HEK293 (cell line): ENCODE measurements around the gene STAT5B.

ENCODE experiments used
- CTCF ChIA-PET: fragments of 350-600 bp; formaldehyde crosslinking; extraction: SDS; loops from one replicate; lab custom pipeline; 2021; ENCODE audit warnings: antibody characterized with exemption; lab: Yijun Ruan, JAX
- POLR2A ChIA-PET: fragments of 300-600 bp; formaldehyde crosslinking; extraction: SDS; loops from one replicate; lab custom pipeline; 2020; ENCODE audit warnings: antibody characterized with exemption, inconsistent platforms; lab: Yijun Ruan, JAX
- H3K27ac ChIP-seq: fragments of 200-500 bp; sonication (Bioruptor generic); 2 replicates; pipeline ENCODE4 v1.5.1; 2014; ENCODE audit warnings: low read depth, low read length, control low read depth, inconsistent platforms; ENCODE audit errors: extremely low read depth
- H3K36me3 ChIP-seq, 2 experiments: fragments of 200-500 bp in 1 of 2; sonication (Bioruptor generic) in 1 of 2; 1 replicate in 1 of 2; 2 replicates in 1 of 2; pipeline ENCODE4 v1.5.1; 2014 to 2017; ENCODE audit warnings: inconsistent platforms in 2 of 2, low read length in 2 of 2; ENCODE audit not compliant: control insufficient read depth in 2 of 2, insufficient read depth in 1 of 2
- H3K4me1 ChIP-seq: fragments of 200-500 bp; sonication (Bioruptor generic); 2 replicates; pipeline ENCODE4 v1.5.1; 2014; ENCODE audit warnings: mild to moderate bottlenecking, low read length, inconsistent platforms; ENCODE audit not compliant: control insufficient read depth, insufficient read depth
- H3K4me3 ChIP-seq: 2 replicates; pipeline ENCODE4 v1.5.1; 2011; ENCODE audit warnings: low read depth, mild to moderate bottlenecking, control low read depth, low read length, moderate library complexity
- H3K9me3 ChIP-seq: fragments of 200-500 bp; sonication (Bioruptor generic); 2 replicates; pipeline ENCODE4 v1.5.1; 2014; ENCODE audit warnings: low read depth, low read length, inconsistent platforms; ENCODE audit not compliant: control insufficient read depth, insufficient read depth
- GLIS2 ChIP-seq: fragments of 450-650 bp; formaldehyde crosslinking; IDR thresholded peaks from 2 replicates; pipeline ENCODE4 v1.5.1; 2016; ENCODE audit warnings: missing biosample characterization, missing genetic modification characterization
- IKZF3 ChIP-seq: fragments of 450-650 bp; IDR thresholded peaks from 2 replicates; pipeline ENCODE4 v1.5.0; 2018; ENCODE audit warnings: missing biosample characterization, mild to moderate bottlenecking, missing genetic modification characterization, moderate library complexity
- KLF16 ChIP-seq: fragments of 450-650 bp; formaldehyde crosslinking; IDR thresholded peaks from 2 replicates; pipeline ENCODE4 v1.5.1; 2017; ENCODE audit warnings: missing biosample characterization, missing genetic modification characterization
- KLF9 ChIP-seq: fragments of 450-650 bp; formaldehyde crosslinking; IDR thresholded peaks from 2 replicates; pipeline ENCODE4 v1.5.1; 2016; ENCODE audit warnings: missing biosample characterization, missing genetic modification characterization, low read depth
- MYNN ChIP-seq: fragments of 450-650 bp; formaldehyde crosslinking; IDR thresholded peaks from 2 replicates; pipeline ENCODE4 v1.5.1; 2016; ENCODE audit warnings: missing biosample characterization, missing genetic modification characterization, borderline replicate concordance
- PBX3 ChIP-seq: sonication (generic); formaldehyde crosslinking; IDR thresholded peaks from 2 replicates; pipeline ENCODE4 v1.8.1; 2022; ENCODE audit warnings: mild to moderate bottlenecking, moderate library complexity, missing genetic modification reagents
- PRDM10 ChIP-seq: fragments of 450-650 bp; formaldehyde crosslinking; IDR thresholded peaks from 2 replicates; pipeline ENCODE4 v1.5.1; 2016; ENCODE audit warnings: missing biosample characterization, missing genetic modification characterization
- PRDM4 ChIP-seq: fragments of 450-650 bp; formaldehyde crosslinking; IDR thresholded peaks from 2 replicates; pipeline ENCODE4 v1.5.1; 2017; ENCODE audit warnings: missing biosample characterization, missing genetic modification characterization
- SP2 ChIP-seq: fragments of 450-650 bp; formaldehyde crosslinking; IDR thresholded peaks from 2 replicates; pipeline ENCODE4 v1.5.1; 2016; ENCODE audit warnings: missing biosample characterization, missing genetic modification characterization
- ZBTB17 ChIP-seq: fragments of 450-650 bp; formaldehyde crosslinking; IDR thresholded peaks from 2 replicates; pipeline ENCODE4 v1.5.1; 2016; ENCODE audit warnings: missing biosample characterization, missing genetic modification characterization
- ZBTB26 ChIP-seq: fragments of 450-650 bp; formaldehyde crosslinking; optimal IDR thresholded peaks from 2 replicates; pipeline ENCODE3; 2016; ENCODE audit warnings: missing biosample characterization, mild to moderate bottlenecking, missing genetic modification characterization
- ZBTB7A ChIP-seq: fragments of 450-650 bp; formaldehyde crosslinking; IDR thresholded peaks from 2 replicates; pipeline ENCODE4 v1.5.1; 2016; ENCODE audit warnings: low read depth, missing biosample characterization, missing genetic modification characterization
- ZNF184 ChIP-seq: fragments of 450-650 bp; IDR thresholded peaks from 2 replicates; pipeline ENCODE4 v1.5.1; 2018; ENCODE audit warnings: missing biosample characterization, mild to moderate bottlenecking, missing genetic modification characterization
- ZNF223 ChIP-seq: fragments of 450-650 bp; formaldehyde crosslinking; IDR thresholded peaks from 2 replicates; pipeline ENCODE4 v1.5.1; 2016; ENCODE audit warnings: missing biosample characterization, missing genetic modification characterization
- ZNF274 ChIP-seq, 2 experiments: fragments of 200-500 bp in 1 of 2; fragments of 450-650 bp in 1 of 2; sonication (Bioruptor generic) in 1 of 2; formaldehyde crosslinking in 1 of 2; IDR thresholded peaks; 2 replicates each; pipeline versions ENCODE4 v1.5.1 to v1.6.1; 2014 to 2016; ENCODE audit warnings: borderline replicate concordance in 1 of 2, inconsistent platforms in 1 of 2, low read length in 1 of 2, missing biosample characterization in 1 of 2, missing genetic modification characterization in 1 of 2
- ZNF324 ChIP-seq: fragments of 450-650 bp; formaldehyde crosslinking; IDR thresholded peaks from 2 replicates; pipeline ENCODE4 v1.5.1; 2016; ENCODE audit warnings: missing biosample characterization, missing genetic modification characterization
- ZNF433 ChIP-seq: fragments of 450-650 bp; formaldehyde crosslinking; IDR thresholded peaks from 2 replicates; pipeline ENCODE4 v1.5.1; 2016; ENCODE audit warnings: missing biosample characterization, missing genetic modification characterization, low read depth
- ZNF48 ChIP-seq: fragments of 450-650 bp; formaldehyde crosslinking; IDR thresholded peaks from 2 replicates; pipeline ENCODE4 v1.5.1; 2016; ENCODE audit warnings: missing biosample characterization, missing genetic modification characterization
- ZNF629 ChIP-seq: fragments of 450-650 bp; formaldehyde crosslinking; IDR thresholded peaks from 2 replicates; pipeline ENCODE4 v1.5.1; 2017; ENCODE audit warnings: missing biosample characterization, missing genetic modification characterization

The STAT5B gene

GRCh38 chr17:42180411-42180921, 95.7 kb downstream of the STAT5B start:
- H3K27ac ChIP-seq: no peak overlapping the region
- H3K4me1 ChIP-seq: no peaks in the 10 kb centered on the region
- H3K36me3 ChIP-seq: no peaks in the 10 kb centered on the region
- ChIA-PET POLR2A (interaction anchor here (0.9 kb wide), 1 partner anchor 44 kb away, joined by 3 read pairs; no protein-coding TSS in a partner anchor), CTCF (interaction anchor here (0.6 to 2.4 kb wide), 8 partner anchors 14 to 358 kb away, joined by 3 to 9 read pairs (median 4); no protein-coding TSS in a partner anchor)
- TF ChIP-seq ZBTB26: peak; percentile 6
- no peak for TF ChIP-seq ZNF433
- peak; percentile 81 for TF ChIP-seq ZNF223 (tag by site-specific recombination)
- peak; percentile 9; the same call in 1 of the 2 replicates for TF ChIP-seq GLIS2 (tag by site-specific recombination)
- TF ChIP-seq KLF9: peak; percentile 3; the same call in 1 of the 2 replicates
- no peak for TF ChIP-seq ZNF48
- TF ChIP-seq, all 188 proteins: peak for 4
- no peak overlapping the region; the same call in 1 of the 2 replicates for H3K4me3 ChIP-seq
- H3K9me3 ChIP-seq: no peaks in the 10 kb centered on the region

- H3K36me3 ChIP-seq: no peaks in the 10 kb centered on the region
- H3K4me1 ChIP-seq: no peaks in the 10 kb centered on the region
- ChIA-PET POLR2A (interaction anchor here (0.6 to 1.8 kb wide), 3 partner anchors 14 to 47 kb away, joined by 3 to 6 read pairs (median 5); partner anchors contain the start of gene GHDC), CTCF (interaction anchor here (0.6 to 2.4 kb wide), 8 partner anchors 14 to 637 kb away, joined by 3 to 9 read pairs (median 4); no protein-coding TSS in a partner anchor)
- no peak overlapping the region for H3K4me3 ChIP-seq
- no peaks in the 10 kb centered on the region for H3K9me3 ChIP-seq
- H3K27ac ChIP-seq: no peak overlapping the region
- TF ChIP-seq PRDM4 (tag by site-specific recombination): no peak
- TF ChIP-seq ZNF629 (tag by site-specific recombination): 0 out of 2 replicates have a peak, but pooled peaks have one; percentile 36
- 0 out of 2 replicates have a peak, but pooled peaks have one; percentile 17 for TF ChIP-seq PRDM10 (tag by site-specific recombination)
- TF ChIP-seq SP2 (tag by site-specific recombination): peak; percentile 41; the same call in 1 of the 2 replicates
- TF ChIP-seq MYNN (tag by site-specific recombination): peak; percentile 93
- TF ChIP-seq ZNF184 (tag by site-specific recombination): no peak
- no peak for TF ChIP-seq PBX3 (CRISPR knock-in tag)
- peak; percentile 38; the same call in 1 of the 2 replicates for TF ChIP-seq ZBTB7A
- no peak for TF ChIP-seq ZNF274 (IDR thresholded peaks at IDR 0.05; ENCODE audit: low read length)
- no peak for TF ChIP-seq ZNF274 (tag by site-specific recombination; IDR thresholded peaks at IDR 0.05; ENCODE audit: borderline replicate concordance)
- TF ChIP-seq IKZF3 (tag by site-specific recombination): peak; percentile 89
- TF ChIP-seq KLF16: no peak
- 0 out of 2 replicates have a peak, but pooled peaks have one; percentile 21 for TF ChIP-seq ZBTB17 (tag by site-specific recombination)
- TF ChIP-seq KLF9: peak; percentile 19; the same call in 1 of the 2 replicates
- no peak for TF ChIP-seq ZNF324
Observed at GRCh38 chr17:42179911-42180410, 96.2 kb downstream of the STAT5B start.
